HG03354 (cell line): ENCODE results near the gene CYP2A6.
"Not testable (repeated sequence)": the region's sequence is repeated elsewhere in the genome, so short reads cannot be mapped to it uniquely, and the experiment has no call there.

ENCODE experiments used
- ATAC-seq: cut with Tn5 transposase; IDR thresholded peaks from one replicate; pipeline ENCODE4 v1.9.1; 2021; ENCODE audit warnings: mild to moderate bottlenecking; ENCODE audit not compliant: unreplicated experiment, poor library complexity, severe bottlenecking

Gene CYP2A6

GRCh38 chr19:40822704-40823553, 27.3 kb downstream of the CYP2A6 start:
- ATAC-seq = not testable (repeated sequence)

DNA sequence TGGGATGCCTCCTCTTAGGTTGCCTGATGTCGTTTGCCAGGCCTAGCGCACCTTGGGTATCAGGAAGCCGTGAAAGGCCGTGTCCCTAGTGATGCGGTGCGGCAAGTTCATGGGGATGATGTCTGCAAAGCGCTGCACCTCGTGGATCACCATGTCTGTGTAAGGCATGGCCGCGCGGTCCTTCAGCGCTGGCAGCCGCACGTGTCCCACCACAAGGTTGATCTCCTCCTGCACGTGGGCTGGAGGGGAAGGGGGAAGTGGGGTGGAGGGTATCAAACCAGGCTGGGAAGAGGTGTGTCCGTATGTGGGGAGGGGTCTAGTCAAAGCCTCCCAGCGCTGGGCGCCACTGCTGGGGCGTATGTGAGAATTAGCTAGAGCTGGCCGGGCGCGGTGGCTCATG, 28.1 kb downstream of the CYP2A6 start:
- no peak for ATAC-seq

GRCh38 chr19:40819479-40820234, 30.6 kb downstream of the CYP2A6 start:
- ATAC-seq = not testable (repeated sequence)

- ATAC-seq = peak; percentile 51
Measured at GRCh38 chr19:40818480-40819399, 31.5 kb downstream of the CYP2A6 start.

DNA sequence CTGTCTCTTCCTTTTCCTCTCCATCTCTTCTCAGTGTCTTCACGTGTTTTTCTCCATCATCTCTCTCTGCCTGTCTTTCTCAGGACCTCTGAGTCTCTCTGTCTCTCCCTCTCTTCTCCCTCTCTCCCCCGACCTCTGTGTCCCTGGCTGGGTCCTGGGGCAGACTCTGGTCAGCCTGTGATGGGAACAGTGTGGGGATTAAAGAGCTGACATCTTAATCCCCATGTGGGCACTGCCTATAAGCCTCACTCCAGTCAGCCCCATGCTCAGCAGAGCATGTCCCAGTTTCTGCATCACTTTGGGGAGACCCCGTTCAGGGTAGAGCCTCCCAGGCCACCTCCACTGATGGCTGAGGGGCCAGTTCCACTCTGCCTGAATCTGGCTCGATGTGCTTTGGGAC, 35.0 kb downstream of the CYP2A6 start:
- ATAC-seq = no peak

- ATAC-seq = no peak
Measured at GRCh38 chr19:40813182-40813581, 37.1 kb downstream of the CYP2A6 start.

GRCh38 chr19:40812571-40812970, 37.7 kb downstream of the CYP2A6 start:
- ATAC-seq = not testable (repeated sequence)

DNA sequence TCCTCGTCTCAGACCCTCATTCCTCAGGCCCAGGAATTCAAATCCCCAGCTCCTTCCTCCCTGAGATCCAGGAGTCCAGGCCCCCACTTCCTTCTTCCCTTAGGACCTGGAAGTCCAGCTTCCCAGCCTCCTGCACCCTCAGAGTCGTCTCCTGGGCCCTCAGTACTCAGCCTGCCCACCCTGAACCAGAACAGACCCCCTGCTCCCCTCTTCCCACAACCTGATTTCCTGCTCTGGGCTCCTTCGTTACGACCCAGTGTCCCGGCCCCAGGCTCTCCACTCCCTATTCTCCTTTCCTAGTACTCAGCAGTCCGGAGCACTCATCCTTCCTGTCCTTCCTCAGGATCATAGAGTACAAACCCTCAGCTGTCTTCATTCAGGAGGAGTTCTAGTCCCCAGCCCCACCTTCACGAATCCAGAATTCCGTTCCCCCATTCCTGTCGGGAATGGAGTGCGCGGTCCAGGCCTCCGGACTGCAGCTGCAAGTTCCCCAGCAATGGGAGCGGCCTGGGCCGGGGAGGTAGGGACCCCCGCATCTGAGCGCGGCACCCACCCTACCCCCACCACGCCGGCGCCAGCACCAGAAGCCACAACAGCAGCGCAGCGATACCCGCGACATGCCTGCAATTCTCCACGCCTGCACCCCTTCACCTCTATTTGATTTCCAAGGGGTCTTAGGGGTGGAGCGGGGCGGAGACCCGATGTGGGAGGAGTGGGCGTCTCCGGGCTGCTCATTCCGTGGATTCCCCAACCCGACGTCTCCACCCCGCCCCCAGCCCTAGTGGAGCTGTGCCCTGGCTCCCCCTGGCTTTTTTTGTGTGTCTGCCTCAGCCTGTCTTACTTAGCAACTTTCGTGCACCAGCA, 38.5 kb downstream of the CYP2A6 start:
- no peak for ATAC-seq

- ATAC-seq = peak; percentile 76
Measured at GRCh38 chr19:40810649-40811408, 39.4 kb downstream of the CYP2A6 start.

DNA sequence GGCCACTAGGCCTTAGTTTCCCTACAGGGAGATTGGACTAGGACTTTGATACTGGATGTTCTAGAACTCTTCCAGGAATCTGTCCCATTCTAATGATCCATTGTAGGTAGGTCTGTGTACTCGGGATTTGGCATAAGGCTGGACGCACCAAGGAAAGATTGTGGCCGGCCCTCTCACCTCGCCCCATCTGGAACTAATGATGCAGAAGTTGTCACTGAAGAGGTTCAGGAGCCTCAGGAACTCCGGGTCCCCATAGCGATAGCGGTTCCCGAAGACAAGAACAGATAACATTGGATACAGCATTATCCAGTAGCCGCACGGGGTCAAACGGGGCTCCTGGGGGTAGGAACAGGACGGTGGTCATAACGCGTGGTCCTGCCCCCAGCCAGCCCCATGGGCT, 40.1 kb downstream of the CYP2A6 start:
- ATAC-seq = no peak

DNA sequence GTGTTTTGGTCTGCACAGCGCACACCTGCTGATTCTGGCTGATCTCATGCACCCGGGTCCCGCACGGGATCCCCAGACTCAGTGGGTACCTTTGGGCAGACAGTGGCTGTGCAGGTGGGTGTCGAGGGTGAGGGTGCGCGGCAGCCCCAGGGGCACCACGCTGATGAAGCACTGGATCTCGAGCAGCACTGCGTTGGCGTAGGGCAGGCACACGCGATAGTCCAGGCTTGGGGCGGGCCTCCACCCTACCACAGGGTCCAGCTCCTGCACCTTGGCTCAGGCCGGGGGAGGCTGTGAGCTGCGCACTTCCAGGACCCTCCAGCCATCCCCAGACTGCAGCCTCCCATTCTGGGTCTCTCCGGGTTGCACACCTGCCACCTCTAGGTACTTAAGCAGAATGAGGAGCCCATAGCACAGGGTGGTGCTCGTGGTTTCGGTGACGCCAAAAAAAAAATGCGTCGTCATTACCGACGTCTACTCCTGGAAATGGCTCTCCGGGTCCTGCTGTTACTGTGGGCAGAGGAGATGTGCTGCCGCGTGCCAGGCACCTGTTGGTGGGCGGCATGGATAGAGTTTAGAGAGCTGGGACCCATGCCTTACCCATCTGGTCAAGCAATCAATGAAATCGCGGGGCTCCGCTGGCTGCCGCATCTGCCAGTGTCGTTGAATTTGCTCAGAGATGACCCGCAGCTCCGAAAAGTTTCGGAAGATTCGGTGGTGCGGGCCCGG, 40.7 kb downstream of the CYP2A6 start:
- no peak for ATAC-seq

GRCh38 chr19:40808497-40808896, 41.8 kb downstream of the CYP2A6 start:
- ATAC-seq = no peak

GRCh38 chr19:40808021-40808325, 42.3 kb downstream of the CYP2A6 start:
- no peak for ATAC-seq

DNA sequence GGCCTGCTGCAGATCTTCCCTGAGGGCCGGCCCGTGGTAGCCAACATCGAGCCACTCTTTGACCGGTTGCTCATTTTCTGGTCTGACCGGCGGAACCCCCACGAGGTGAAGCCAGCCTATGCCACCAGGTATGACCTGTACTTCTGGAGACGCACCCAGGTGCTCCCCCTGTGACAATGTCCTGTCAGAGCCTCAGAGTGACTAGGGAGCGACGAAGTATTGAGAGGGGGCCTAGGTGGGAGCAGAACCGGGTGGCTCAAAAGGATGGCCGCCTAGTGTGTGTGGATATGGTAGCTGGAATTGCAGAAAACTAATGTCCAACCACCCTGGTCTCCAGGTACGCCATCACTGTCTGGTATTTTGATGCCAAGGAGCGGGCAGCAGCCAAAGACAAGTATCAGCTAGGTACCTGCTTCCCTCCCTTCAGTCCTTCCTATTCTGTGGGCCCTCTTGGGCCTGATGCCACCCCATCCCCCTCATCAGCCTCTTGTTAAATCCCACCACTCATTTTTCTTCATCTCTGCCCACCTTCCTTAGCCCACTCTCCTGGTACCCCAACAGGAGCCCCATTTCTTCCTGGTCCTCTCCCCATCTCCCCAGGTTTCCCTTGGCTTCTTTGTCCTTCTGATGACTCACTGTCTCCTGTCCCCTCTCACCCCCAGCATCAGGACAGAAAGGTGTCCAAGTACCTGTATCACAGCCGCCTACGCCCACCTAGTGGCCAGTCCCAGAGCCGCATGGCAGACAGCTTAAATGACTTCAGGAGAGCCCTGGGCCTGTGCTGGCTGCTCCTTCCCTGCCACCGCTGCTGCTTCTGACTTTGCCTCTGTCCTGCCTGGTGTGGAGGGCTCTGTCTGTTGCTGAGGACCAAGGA, 42.9 kb downstream of the CYP2A6 start:
- no peak for ATAC-seq

DNA sequence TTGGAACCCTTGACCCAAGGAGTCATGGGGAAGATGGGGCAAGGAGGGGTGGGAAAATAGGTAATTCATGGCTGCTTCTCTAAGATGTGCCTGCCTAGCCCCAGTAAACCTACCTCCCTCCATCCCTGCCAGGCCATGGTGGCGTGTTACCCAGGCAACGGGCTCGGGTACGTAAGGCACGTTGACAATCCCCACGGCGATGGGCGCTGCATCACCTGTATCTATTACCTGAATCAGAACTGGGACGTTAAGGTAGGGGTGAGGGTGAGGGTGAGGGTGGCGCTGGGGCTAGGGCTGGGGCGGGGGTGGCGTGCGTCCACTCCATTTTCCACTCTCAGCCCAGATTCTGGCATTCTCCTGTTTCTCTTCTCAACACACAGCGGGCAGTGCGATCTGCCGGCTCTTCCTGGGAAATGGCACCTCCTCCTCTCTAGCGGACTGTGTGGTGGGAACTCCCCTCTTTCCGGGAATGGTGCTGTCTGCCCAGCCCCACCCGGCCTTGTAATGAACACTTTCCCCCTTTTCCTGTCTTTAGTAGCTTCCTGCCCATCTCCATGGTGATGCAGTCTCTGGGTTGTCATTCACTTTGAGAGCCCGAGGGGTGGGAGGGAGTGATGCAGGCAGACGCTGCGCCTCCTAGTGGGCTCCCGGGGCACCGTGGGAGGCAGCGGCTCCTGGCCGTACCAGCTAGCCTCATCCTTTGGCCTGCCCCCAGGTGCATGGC, 43.7 kb downstream of the CYP2A6 start:
- no peak for ATAC-seq

DNA sequence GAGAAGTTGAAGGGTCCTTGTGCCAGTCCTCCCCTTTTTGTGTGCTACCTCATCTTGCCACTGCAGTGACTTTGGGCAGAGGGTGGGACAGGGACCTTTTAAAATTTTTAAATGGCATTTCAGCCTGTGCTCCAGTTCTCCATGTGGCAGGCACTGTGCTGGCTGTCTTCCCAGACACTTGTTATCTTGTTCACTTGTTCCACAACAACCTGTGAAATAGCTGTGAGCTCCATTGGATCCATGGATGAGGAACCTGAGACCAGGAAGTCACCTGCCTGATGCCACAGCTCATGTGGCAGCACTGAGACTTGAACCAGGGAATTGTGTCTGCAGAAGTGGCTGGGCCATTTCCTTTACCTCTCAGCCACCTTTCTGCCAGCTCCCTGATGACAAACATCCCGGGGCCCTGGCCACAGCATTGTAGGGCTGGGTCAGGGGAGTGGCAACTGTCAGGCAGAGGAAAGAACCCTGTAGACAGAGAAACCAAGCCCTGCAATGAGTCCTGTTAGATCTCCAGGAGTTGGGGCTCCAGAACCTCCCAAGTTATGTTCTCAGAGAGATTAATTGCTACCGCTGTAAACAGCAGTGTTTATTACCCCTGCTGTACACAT, 44.9 kb downstream of the CYP2A6 start:
- ATAC-seq = no peak
